ENCODE data around the gene EIF1AX.

Gene EIF1AX

GRCh38 chrX:20124964-20125363 is 16.7 kb downstream of the EIF1AX start:
- DNase-seq: no peak

GRCh38 chrX:20118065-20118824 is 23.4 kb downstream of the EIF1AX start:
- no peak for DNase-seq

GRCh38 chrX:20116577-20117240 is 24.9 kb downstream of the EIF1AX start, which contains the start of gene MAP7D2:
Gene MAP7D2, minus strand, starts transcription at chrX:20116907. Its CDS starts 28 bp downstream, at chrX:20116879.
- DNase-seq: no peak

- no peak for DNase-seq
Measured at GRCh38 chrX:20116087-20116576, 25.5 kb downstream of the EIF1AX start.

- DNase-seq: no peak
Measured at GRCh38 chrX:20112022-20112774, 29.4 kb downstream of the EIF1AX start.

- no peak for DNase-seq
Measured at GRCh38 chrX:20111271-20111670, 30.4 kb downstream of the EIF1AX start.

- DNase-seq: no peak
Measured at GRCh38 chrX:20101934-20102581, 39.6 kb downstream of the EIF1AX start.

- no peak for DNase-seq
Measured at GRCh38 chrX:20091499-20091898, 50.1 kb downstream of the EIF1AX start.

- no peak for DNase-seq
Measured at GRCh38 chrX:20089845-20090244, 51.8 kb downstream of the EIF1AX start.

GRCh38 chrX:20080277-20080676 is 61.4 kb downstream of the EIF1AX start:
- DNase-seq: no peak
